OCI-LY1 (cell line): ENCODE measurements around the gene SOX5.

Source experiments
- EZH2 ChIP-seq: fragments of 200-600 bp; sonication (generic), shearing (Covaris generic); IDR thresholded peaks from 2 replicates; pipeline ENCODE4 v1.8.0; 2017; ENCODE audit warnings: borderline replicate concordance, mixed run types, mild to moderate bottlenecking, antibody characterized with exemption, low read length, moderate library complexity, mixed read lengths
- TF ChIP-seq, protein P1 (sequence below): fragments of 200-600 bp; sonication (generic), shearing (Covaris generic); IDR thresholded peaks from 2 replicates; pipeline ENCODE4 v1.5.1; 2017; ENCODE audit warnings: mild to moderate bottlenecking, antibody characterized with exemption, low read length, moderate library complexity, mixed read lengths

DNA sequence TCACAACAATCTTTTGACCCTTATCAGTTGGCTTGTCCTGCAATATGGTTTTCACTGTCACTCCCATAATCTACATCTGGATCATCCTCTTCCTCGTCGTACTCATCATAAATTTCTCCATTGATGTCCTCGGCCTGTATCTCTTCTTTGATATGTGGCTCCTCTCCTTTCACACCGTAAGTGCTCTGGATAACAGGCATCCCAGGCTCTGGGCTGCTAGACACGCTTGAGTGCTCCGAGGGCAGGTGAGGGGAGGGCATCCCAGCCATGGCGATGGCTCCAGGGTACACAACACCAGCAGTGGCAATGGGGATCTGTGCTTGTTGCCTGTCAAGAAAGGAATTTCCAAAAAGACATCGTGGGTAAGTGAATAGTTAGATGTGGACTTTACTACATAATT lies 415.3 kb downstream of the SOX5 start:
- no peak for TF ChIP-seq EZH2
- TF ChIP-seq, protein P1, sequence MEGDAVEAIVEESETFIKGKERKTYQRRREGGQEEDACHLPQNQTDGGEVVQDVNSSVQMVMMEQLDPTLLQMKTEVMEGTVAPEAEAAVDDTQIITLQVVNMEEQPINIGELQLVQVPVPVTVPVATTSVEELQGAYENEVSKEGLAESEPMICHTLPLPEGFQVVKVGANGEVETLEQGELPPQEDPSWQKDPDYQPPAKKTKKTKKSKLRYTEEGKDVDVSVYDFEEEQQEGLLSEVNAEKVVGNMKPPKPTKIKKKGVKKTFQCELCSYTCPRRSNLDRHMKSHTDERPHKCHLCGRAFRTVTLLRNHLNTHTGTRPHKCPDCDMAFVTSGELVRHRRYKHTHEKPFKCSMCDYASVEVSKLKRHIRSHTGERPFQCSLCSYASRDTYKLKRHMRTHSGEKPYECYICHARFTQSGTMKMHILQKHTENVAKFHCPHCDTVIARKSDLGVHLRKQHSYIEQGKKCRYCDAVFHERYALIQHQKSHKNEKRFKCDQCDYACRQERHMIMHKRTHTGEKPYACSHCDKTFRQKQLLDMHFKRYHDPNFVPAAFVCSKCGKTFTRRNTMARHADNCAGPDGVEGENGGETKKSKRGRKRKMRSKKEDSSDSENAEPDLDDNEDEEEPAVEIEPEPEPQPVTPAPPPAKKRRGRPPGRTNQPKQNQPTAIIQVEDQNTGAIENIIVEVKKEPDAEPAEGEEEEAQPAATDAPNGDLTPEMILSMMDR: no peak
